ENCODE data around the gene KIF26B.

- TF ChIP-seq CTCF (conservative IDR thresholded peaks at IDR 0.05; ENCODE audit: low read depth, low read length) (no peak), RFX5 (IDR thresholded peaks at IDR 0.05; ENCODE audit: low read depth, low read length) (no peak), RAD21 (IDR thresholded peaks at IDR 0.05; ENCODE audit: low read length) (no peak), ELK1 (IDR thresholded peaks at IDR 0.05; ENCODE audit: borderline replicate concordance, low read depth, low read length) (no peak), CEBPB (IDR thresholded peaks at IDR 0.05; ENCODE audit: low read depth, low read length) (no peak), POLR2A (IDR thresholded peaks at IDR 0.05; ENCODE audit: low read depth, low read length) (no peak), BHLHE40 (IDR thresholded peaks at IDR 0.05; ENCODE audit: low read depth, low read length) (no peak), NFE2L2 (IDR thresholded peaks at IDR 0.05; ENCODE audit: low read depth, low read length) (no peak), RCOR1 (IDR thresholded peaks at IDR 0.05; ENCODE audit: insufficient replicate concordance, low read length) (no peak)
Observed at GRCh38 chr1:245398180-245398579, 243.4 kb downstream of the KIF26B start.

Measured in IMR-90 (cell line).